Measurements from ENCODE around the gene EAPP. TPM values are rescaled to one million over a fixed set of nuclear protein-coding genes. Genes with fewer than 3 reads are reported as not detected.
"Not testable (repeated sequence)": the region's sequence is repeated elsewhere in the genome, so short reads cannot be mapped to it uniquely, and the experiment has no call there.

EAPP gene
- total RNA-seq, 4 donors from 2014 or later, result 28.8 to 52.4 (median 37.3) TPM

DNA sequence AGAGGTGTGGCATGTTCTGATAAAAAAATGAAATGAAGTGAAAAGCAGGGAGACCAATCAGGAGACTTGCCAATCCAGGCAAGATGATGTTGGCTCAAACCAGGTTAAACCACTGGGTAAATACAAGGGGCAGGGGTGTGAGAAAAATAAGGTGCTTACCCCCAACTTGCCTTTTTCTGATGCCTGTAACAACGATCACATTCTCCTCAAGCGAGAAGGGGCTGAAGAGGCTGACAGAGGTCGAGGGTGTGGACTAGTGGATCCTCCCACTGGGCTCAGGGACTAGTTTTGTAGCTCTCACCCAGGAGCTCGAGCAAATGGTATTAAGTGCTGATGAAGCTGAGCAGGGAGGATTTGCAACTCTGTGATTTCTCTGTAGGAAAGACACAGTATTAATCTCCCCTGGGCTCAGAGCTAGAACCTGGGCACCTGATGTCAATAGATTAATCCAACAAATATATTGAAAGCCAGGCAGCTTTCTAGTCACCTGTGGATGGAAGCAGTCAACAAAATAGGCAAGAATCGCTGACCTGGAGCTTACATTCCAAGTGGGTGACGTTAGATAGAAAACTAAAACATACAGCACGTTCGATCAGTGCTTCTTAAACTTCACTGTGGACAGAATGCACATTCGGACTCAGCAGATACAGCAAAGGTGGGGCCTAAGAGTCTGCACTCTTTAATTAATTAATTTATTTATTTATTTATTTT, 15.2 kb upstream of the EAPP start:
- H3K9me3 ChIP-seq, result no peaks in the 10 kb centered on the region
- H3K4me3 ChIP-seq, result no peak overlapping the region
- H3K27ac ChIP-seq, result peak overlapping the region; percentile 74 to 82 (median 76)
- H3K4me1 ChIP-seq, result peaks cover 0 to 6% (median 0%) of the 10 kb centered on the region in 4 donors
- peak in 1 of 2 donors; percentile 19 for DNase-seq (ENCODE audit: low spot score in 2 of 2)
- 37 to 58% methylated on average over 9 of the region's 9 CpGs for WGBS, 2 donors
- TF ChIP-seq EP300 (IDR thresholded peaks at IDR 0.05) (no peak), CTCF (IDR thresholded peaks at IDR 0.05) (no peak), POLR2A (IDR thresholded peaks at IDR 0.05) (no peak)
- H3K36me3 ChIP-seq, result no peaks in the 10 kb centered on the region
- H3K27me3 ChIP-seq, result no peaks in the 10 kb centered on the region

DNA sequence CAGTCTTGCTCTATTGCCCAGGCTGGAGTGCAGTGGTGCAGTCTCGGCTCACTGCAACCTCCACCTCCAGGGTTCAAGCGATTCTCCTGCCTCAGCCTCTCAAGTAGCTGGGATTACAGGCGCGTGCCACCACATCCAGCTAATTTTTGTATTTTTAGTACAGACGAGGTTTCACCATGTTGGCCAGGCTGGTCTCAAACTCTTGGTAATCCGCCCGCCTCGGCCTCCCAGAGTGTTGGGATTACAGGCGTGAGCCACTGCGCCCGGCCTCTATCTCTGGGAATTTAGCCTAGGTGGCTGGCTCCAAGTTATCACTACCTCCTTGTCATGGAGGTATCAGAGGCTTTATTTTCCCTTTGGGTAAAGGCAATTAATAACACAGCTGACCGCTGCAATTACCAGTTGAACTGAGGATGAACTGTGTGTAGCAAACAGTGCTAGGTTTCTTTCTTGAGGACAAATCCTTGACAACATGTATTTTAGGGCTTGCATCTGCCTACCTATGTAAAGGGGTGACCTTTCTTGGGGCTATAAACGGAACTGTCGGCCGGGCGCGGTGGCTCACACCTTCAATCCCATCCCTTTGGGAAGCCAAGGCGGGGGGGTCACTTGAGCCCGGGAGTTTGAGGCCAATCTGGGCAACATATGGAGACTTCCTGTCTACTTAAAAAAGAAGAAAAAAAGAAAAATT, 9.9 kb upstream of the EAPP start:
- H3K27me3 ChIP-seq; DNase-seq (ENCODE audit: low spot score in 2 of 2); H3K4me1 ChIP-seq; H3K36me3 ChIP-seq; H3K9me3 ChIP-seq; H3K4me3 ChIP-seq: not testable (repeated sequence)
- H3K27ac ChIP-seq, result peak overlapping the region in 2 of 4 donors; percentile 43 to 68
- 87 to 90% methylated on average over 19 of the region's 19 CpGs for WGBS, 2 donors

DNA sequence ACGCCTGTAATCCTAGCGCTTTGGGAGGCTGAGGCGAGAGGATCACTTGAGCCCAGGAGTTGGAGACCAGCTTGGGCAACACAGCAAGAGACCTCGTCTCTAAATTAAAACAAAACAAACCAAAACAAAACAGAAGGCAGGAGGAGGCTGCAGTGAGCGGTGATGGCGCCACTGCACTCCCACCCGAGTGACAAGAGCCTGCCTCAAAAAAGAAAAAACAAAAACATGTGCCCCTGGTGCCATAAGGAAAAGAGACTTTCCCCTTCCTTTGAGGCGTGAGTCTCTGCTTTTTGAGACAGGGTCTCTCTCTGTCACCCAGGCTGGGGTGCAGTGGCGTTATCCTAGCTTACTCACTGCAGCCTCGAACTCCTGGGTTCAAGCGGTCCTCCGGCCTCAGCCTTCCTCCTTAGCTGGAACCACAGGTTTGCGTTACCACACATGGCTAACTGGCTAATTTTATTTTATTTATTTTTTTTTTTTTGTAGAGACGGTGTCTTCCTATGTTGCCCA, 9.0 kb upstream of the EAPP start:
- Histone ChIP-seq H3K4me3 (no peak overlapping the region), H3K36me3 (no peaks in the 10 kb centered on the region), H3K9me3 (no peaks in the 10 kb centered on the region), H3K4me1 (no peaks in the 10 kb centered on the region), H3K27me3 (no peaks in the 10 kb centered on the region), H3K27ac (peak overlapping the region in 3 of 4 donors; percentile 40 to 80 (median 68))
- 81 to 86% methylated on average over 14 of the region's 14 CpGs for WGBS, 2 donors
- TF ChIP-seq EP300 (IDR thresholded peaks at IDR 0.05) (no peak), CTCF (IDR thresholded peaks at IDR 0.05) (no peak), POLR2A (IDR thresholded peaks at IDR 0.05) (no peak)
- DNase-seq (ENCODE audit: low spot score in 2 of 2), result no peak

DNA sequence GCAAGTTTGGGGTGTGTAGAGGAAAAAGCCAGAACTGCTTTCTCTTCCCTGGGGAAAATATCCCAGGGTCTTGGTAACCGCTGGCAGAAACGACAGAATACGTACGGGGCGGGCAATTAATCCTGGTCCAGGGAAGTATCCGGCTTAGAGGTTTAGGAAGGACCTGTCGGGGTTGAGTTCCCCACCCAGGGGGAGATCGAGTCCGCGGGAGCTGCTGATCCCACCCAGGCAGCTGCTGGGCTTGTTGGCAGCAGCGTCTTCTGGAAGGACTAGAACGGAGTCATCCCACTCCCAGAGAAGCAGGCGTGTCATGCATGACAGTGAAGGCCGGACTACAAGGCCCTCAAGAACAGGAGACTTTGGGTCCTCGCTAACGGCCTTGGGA, 7.6 kb upstream of the EAPP start:
- H3K36me3 ChIP-seq; H3K27me3 ChIP-seq; H3K9me3 ChIP-seq; H3K4me1 ChIP-seq; DNase-seq (ENCODE audit: low spot score in 2 of 2); H3K27ac ChIP-seq; H3K4me3 ChIP-seq: not testable (repeated sequence)
- no CpG with 5 or more reads among the region's 16 CpGs for WGBS, 2 donors

GRCh38 chr14:34546272-34547135, 7.0 kb upstream of the EAPP start:
- H3K27ac ChIP-seq; H3K4me1 ChIP-seq; H3K9me3 ChIP-seq; DNase-seq (ENCODE audit: low spot score in 2 of 2); H3K4me3 ChIP-seq; H3K36me3 ChIP-seq; H3K27me3 ChIP-seq: not testable (repeated sequence)
- WGBS, 2 donors, result no CpG with 5 or more reads among the region's 68 CpGs

GRCh38 chr14:34540181-34541059, 919 bp upstream of the EAPP start:
- peaks cover 0 to 31% (median 11%) of the 10 kb centered on the region in 4 donors for H3K4me1 ChIP-seq
- peak overlapping the region; percentile 98 to 100 (median 98) for H3K27ac ChIP-seq
- not testable (repeated sequence) for H3K27me3 ChIP-seq; H3K9me3 ChIP-seq; DNase-seq (ENCODE audit: low spot score in 2 of 2)
- peak overlapping the region; percentile 74 to 98 (median 91) for H3K4me3 ChIP-seq
- peaks cover 0 to 21% (median 0%) of the 10 kb centered on the region in 3 donors for H3K36me3 ChIP-seq
- 82 to 84% methylated on average over 15 to 16 of the region's 19 CpGs for WGBS, 2 donors
